ENCODE results near the gene TSC22D3.
A peak's percentile ranks its signal among the peaks of the same experiment; 100 is the strongest.
"Not testable (repeated sequence)": the region's sequence is repeated elsewhere in the genome, so short reads cannot be mapped to it uniquely, and the experiment has no call there.

The TSC22D3 gene

DNA sequence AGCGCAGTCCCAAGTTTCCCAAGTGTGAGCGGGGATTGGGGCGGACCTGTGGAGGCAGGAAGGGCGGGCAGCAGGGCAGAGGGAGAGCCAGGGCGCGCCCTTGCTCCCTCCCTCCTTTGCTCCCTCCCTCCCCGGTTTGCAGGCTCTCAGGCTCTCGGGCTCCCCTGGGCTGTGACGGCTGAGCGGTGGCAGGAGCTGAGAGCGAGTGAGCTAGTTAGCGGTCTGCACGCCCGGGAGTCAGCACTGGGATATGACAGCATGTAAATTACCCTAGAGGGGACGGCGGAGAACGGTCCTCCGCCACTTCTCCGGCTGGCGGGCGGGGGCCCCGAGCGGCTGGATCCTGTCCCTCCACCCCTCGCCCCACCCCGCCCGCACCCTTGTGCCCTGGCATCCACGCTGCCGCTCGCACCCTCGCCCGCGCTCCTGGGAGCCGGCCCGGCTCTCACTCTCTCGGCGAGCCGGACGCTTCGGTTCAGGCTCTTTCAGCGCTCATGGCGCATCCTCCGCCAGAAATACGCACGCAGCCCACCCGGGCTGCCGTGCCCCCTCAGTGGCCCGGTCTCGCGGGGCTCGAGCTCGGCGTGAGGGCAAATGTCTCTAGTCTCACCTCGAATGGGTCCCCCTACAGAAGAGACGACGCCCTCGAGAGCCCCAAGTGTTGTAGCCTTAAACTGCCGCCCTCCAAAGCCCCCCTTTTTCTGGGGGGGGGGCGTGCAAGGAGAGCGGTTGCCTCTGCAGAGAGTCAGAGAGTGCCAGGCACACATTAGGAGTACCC, at the start of gene TSC22D3:
TSC22D3 (minus strand) TSS at position 54 of the 778 bp plus-strand sequence. CDS start 368 bp downstream, outside the sequence.
- peak; percentile 91 for DNase-seq

DNA sequence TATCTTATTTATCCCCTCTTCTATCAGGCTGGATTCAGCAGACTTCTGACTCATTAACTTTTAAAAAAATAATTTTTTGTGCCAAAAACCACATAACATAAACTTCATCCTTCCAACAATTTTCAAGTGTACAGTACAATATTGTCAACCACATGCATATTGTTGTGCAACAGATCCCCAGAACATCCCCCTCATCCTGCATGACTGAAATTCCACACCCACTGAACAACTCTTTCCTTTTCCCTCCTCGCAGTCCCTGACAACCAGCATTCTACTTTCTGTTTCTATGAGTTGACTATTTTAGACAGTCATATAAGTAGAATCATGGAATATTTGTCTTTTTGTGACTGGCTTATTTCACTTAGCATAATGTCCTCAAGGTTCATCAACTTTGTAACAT, 47.9 kb upstream of the TSC22D3 start:
- DNase-seq = no peak

DNA sequence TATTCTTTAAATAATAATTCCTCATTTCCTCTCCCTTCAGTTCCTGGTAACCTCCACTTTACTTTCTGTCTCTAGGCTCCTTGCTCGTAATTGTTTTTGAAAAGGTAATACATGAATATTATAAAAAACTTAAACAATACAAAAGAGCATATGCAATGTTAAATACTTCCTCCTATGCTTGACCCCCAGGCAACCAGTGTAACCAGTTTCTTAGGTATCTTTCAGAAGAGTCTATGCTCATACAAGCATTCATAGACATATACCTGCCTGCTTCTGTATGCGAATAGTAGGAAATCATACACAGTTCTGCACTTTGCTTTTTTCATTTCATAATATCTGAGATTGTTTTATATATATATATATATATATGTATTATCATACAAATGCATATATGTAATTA, 47.5 kb upstream of the TSC22D3 start:
- no peak for DNase-seq

DNA sequence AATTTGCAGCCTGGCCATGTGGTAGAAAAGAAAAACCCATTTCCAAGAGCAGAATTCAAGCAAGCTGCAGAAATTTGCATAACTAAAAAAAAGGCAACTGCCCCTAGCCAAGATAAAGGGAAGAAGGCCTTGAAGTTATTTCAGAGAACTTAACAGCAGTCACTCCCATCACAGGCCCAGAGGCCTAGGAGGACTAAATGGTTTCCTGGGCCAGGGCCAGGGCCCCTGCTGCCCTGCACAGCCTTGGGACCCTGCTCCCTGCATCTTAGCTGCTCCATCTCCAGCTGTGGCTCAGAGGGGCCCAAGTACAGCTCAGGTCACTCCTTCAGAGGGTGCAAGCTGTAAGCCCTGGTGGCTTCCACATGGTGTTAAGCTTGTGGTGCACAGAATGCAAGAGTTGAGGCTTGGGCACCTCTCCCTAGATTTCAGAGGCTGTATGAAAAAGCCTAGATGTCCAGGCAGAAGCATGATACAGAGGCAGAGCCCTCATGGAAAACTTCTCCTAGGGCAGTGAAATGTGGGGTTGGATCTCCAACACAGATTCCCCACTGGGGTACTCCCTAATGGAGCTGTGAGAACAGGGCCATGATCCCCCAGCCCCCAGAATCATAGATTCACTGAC, 43.4 kb upstream of the TSC22D3 start:
- DNase-seq = no peak

DNA sequence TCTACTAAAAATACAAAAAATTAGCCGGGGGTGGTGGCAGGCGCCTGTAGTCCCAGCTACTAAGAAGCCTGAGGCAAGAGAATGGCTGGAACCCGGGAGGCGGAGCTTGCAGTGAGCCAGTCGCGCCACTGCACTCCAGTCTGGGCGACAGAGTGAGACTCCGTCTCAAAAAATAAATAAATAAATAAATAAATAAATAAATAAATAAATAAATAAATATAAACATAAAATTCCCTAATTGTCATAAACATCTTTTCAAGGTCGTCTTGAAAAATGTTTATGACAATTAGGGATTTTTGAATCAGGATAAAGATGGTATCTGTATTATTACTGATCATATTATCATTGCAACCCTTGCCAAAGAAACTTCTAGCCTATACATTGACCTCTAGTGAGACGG, 34.5 kb upstream of the TSC22D3 start:
- not testable (repeated sequence) for DNase-seq

DNA sequence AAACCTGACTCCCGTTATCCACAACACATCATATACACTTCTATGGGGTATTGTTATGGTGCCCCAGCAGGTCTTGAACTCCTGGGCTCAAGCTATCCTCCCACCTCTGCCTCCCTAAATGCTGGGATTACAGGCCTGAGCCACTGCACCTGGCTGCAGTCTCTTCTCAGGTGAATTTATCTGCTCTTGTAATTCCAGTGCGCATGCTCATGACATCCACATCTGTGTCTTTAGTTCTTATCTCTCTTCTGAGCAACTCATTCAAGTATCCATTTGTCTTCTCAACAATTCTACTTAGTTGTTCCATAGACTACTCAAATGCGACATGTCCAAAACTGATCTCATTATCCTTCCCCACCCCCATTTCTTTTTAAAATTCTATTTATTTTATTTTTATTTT, 29.6 kb upstream of the TSC22D3 start:
- no peak for DNase-seq

DNA sequence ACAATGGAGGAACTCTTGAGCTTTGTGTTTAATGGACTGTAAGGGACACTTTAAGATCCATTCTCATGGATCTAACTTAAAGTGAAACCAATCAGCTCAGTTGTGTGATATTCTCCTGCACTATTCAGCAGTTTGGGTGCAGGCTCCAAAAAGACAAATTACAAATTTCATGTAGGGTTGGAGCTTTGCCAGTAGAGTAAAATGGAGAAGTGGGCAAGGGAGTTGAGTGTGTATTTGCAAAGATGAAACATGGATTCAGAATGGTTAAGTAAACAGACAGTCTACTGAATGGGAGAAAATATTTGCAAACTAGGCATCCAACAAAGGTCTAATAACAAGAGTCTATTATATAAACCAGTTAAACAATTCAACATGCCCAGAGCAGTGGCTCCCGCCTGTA, 28.8 kb upstream of the TSC22D3 start:
- peak; percentile 26 for DNase-seq

DNA sequence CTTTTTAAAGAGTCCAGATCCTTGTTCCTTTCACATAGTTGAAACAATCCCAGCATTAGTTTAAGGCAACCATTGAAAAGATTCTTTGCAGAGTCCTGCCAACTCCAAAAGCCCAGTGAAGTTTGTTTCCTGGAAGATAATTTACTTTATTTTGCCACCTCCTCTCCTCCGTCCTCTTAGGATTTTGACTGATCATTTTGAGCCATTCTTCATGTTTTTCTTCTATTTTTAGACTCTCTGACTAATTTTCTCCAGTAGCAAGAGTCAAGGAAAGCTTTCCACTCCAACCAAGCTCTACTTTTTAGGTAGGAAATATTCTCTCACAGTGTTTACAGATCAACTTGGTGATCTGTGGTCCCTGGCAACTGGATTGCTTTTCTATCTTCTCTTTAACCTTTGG, 12.2 kb upstream of the TSC22D3 start:
- no peak for DNase-seq

DNA sequence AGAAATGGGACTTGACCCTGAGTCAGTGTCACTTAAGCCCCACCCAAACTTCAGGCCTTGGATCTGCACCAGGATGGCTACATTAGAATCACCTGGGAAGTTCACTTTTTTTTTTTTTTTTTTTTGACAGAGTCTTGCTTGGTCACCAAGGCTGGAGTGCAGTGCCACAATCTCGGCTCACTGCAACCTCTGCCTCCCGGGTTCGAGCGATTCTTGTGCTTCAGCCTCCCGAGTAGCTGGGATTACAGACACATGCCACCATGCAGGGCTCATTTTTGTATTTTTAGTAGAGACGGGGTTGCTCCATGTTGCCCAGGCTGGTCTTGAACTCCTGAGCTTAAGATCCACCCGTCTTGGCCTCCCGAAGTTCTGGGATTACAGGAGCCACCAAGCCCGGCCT, 4.9 kb upstream of the TSC22D3 start:
- DNase-seq = no peak

DNA sequence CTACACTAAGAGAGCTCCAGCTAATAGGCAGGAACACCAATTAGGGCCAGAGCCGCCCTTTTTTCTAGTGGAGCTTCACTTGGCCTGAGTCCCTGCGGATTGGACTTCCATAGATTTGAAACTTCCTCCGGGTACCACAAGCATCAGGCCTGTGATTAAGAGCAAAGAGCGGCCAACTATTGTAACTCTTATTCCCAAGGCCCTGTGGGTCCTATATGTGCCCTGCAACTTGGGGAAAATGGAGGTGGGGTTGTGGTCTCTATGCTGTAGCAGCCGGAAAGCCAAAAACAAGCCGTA, 1.9 kb upstream of the TSC22D3 start, which contains the start of gene NCBP2L:
NCBP2L (plus strand) TSS at position 198 of the 297 bp plus-strand sequence. CDS start 16,488 bp downstream, outside the sequence.
- no peak for DNase-seq

DNA sequence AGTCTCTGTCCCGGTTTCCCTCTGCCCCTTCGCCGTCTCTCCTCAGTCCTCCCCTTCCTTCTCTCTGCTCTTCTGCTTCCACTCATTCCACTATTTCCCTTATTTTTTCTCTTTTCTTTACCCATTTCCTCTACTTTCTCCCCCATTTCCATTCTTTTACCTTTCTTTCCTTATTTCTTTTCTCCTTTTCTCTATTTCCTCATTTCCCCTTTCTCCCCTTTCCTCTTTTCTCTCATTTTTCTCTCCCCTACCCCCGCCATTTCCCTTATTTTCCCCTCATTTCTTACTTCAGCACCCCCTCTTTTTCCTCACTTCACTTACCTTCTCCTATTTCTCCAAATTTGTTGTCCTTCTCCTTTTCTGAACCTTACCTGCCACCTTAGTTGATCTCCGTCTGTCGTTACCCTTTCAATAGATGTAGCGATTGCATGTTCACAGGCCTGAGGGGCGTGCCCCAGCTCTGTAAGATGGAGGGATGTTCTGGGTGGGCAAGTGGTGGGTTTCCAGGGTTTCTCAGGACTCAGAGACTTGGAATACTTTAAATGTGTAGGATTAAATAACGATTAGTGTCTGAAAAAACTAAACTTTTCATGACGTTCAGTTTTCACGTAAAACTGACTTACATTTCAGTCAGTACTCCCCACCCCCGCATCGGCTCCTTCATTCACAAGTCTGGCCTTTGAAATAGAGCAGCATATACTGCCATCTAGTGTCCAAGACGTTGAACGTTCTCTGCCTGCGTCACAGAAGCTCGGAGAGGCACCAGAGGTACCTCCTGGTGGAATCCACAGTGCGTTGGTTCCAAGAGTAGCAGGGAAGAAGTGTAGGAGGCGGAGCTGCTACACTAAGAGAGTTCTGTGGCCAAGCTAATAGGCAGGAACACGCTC, 1.3 kb upstream of the TSC22D3 start:
- DNase-seq = peak; percentile 94

DNA sequence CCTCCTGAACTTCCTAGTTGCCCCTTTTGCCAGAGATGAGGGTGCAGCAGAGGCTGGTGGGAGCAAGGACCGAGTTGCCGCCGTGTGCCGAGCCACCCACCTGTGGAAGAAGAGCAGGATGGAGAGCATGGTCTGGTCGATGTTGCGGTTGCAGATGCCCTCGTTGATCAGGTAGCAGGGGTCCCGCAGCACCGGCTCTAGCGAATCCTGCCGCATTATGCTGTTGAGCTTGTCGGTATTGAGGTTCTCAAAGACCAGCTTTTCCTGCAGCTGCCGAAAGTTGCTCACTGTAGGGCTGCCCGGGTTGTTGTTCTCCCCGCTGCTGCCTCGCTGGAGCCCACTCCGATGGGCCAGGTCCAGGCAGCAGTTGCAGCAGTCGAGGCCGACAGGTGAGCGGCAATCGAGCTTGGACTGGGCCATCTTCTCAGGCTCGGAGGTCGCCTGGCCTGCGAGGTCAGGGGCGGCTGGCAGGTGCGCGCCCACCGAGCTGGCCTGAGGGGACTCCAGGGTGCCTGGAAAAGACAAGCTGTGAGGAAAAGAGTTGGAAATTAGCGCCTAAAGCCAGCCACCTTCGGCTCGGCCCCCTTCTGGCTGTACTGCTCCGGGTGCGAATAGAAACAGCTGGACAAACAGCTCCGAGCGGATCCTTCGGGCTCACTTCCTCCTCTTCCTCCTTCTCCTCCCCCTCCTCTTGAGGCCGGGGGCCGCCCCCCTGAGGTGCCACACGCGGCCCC, 420 bp downstream of the TSC22D3 start:
- peak; percentile 8 for DNase-seq

DNA sequence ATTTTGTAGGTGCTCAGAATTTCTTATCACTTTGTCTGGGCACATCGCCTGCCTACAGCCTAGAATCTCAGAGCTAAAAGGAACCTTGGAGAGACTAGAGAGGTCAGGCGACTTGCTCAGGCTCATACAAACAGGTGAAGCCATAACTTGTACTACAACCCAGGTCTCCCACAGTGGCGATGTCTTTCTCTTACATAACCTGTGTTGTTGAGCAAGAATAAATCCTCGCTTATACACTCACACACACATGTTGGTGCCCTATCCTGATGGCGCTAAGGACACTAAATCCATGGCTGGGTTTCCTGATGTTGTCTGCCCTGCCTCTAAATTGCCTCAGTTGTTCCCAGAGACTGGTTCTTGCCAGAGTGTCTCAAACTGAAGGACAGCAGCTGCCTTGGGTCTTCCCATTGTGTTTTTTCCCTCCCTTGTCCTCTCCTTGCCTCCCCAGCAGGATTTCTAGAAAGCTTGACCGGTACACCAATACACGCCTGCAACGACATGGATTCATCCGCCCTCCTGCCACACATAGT, 1.6 kb downstream of the TSC22D3 start:
- no peak for DNase-seq

DNA sequence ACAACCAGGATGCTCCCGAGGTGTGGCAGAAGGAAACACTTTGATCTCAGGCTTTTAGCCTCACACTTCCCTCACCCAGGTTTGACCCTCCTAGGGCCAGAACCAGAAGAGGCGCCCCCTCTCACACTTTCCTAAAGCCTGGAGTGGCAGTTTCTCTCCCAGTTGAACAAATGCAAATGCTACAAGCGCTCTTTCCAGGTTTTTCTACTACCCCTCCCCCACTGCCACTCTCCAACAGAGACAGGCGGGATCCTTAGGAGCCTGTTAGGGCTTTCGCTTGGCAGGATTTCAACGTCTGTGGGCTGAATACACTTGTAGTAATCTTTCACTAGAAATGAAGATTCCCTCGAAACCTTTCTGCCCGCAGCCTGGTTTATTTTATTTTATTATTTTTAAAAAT, 2.4 kb downstream of the TSC22D3 start:
- DNase-seq = no peak

DNA sequence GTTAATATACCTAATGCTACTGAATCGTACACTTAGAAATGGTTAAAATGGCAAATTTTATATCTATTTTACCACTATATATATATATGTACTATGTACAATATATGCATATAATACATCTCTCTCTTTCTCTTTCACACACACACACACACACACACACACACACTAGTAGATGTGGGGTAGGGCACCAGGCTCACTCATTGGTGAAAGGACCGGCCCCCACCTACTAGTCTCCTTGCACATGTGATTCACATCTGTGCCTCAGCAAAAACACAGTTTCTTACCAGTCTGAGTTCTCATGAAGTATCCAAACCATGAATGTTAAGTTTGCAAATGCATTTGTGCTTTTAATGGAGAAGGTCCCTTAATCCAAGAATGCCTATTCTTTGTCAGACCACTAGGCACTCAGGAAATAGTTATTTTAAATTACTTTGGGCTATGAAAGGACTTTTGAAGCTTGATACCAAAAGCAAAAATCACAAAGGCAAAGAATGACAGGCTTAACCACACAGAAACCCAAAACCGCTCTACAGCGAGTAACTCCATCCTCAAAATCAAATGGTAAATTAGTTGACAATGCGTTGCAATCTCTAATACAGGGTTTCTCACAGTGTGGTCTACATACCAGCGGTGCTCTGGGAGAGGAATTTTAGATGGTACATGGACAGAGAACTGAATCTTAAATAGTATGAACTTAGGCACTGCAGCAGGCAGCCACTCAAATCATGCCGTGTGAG, 5.8 kb downstream of the TSC22D3 start:
- no peak for DNase-seq

DNA sequence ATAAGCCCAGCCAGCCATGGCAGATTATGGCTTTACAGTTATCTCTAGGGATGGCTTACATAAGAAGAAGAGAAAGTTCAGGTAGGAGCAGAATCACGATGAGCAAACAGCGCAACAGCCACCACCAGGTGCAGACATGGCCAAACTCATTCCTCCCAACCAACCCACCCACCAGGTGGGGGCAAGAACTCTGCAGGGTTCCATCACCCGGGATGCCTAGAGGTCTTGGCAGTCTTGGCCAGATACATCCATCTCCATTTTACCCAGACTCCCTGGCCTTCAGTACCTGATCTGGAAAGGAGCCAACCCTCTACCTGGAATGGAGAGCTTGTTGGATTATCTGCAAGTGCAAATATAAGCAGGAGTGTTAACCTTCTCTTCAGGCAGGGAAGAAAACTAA, 7.5 kb downstream of the TSC22D3 start:
- DNase-seq = no peak

DNA sequence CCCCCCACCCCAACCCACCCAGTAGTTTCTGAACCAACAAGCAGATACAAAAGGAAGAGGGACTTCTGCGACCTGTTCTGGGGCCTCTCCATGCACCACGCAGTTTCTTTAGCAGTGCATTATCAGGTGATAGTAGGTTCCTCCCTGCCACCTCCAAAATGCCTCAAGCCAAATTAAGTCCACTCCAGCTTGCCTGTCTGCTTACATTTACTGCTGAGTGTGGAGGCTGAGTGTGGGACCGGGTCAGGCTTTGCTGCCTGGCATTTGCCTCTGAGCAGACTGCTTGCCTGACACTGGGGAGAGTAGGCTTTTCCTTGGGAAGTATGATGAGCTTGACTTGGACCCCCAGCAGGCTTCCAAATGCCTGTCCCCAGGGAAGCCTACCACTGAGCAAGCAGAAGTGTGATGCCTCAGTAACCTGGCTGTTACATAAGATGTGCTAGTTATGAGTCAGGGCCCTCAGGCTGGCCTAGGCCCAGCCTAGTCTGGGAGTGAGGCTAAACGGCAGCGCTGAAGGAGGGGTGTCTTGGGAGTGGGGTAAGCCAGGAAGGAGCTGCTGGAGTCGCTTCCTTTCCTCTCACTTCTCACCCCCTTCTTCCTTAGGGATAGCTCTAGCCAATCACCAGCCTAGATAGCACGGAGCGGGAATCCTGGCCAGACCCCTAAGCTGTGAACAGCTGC, 9.0 kb downstream of the TSC22D3 start:
- DNase-seq = no peak

DNA sequence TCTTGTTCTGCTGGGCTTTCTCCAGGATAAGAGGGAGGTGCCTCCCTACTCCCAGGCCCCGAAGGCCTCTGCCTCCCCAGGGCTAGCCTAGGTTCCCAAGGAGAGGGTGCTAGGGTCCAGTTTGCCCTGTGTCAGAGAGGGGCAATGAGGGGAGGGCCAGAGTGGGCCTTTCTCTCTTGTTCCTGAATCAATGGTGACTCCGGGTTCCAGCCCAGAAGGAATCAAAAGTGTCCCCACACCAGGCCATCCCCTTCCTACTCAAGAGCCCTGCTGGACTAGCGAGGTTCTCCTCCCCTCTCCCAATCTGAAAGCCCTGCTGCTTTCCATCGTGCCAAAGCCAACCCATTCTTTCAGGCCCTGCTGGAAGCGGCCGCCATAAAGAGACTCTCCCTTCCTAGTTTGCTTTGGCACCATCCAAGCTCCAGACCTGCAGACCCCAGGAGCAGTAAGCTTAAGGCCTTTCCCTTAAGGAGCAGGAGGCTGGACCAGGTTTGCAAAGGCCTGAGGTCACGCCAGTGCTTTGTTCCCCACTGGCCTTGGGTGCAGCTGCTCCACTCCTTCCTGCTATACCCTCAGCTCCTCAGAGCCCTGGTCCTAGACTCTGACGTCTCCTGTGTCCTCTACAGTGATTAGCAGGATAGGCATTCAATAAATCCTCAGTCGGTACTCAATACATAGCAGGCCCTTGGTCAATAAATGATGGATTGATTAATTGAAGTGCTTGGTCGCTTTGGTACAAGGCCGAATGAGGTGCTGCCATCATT, 10.6 kb downstream of the TSC22D3 start:
- DNase-seq = no peak

DNA sequence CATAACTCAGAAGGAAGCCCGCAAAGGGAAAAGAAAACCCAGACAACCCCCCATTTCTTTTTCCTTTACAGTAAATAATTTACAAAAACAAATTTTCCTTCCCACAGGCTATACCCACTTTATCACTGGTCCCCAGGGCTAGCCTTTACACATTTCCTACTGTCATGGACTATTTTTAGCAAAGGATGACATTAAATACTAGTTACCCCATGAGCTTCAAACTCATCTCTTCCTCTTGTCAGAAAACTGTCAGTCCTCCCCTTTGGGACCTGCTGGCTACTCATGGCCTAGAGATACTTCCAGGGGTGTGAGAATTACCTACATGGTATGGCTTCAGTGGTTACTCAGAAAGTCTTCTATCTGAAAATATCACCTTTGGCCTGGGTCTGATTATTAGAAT, 11.9 kb downstream of the TSC22D3 start:
- no peak for DNase-seq

DNA sequence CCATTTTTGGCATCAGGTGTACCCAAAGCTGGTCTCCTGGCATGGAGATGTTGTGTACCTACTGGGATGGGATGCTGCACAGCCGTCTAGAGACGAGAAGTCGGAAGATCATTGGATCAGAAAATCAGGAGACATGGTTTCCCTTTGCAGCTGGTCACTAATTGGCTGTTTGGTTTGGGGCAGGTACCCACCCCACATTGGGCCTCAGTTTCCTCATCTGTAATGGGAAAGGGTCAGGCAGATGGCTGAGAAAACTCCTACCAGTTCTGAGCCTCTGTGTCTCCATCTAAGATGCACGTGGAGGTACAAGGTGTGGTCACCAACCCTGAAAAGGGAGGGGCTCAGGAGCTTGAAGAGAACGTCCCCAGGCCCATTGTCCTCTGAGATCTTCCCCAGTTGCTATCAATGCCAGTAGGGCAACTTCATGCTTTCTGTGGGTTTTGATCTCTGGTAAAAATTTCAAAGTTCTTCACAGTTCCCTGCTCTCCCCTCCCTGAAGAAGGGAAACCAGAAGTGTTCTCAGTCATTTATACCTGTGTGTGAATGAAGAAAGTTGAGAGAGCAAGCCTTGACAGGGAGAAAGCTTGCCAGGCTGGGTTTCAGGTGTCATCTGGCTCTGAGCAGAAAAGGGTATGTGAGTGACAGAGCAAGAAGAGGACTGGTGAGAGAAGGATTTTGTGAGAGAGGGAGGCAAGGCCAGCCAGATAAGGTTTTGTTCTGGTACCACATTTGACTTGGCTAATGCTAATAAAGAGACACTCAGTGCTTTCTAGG, 15.1 kb downstream of the TSC22D3 start:
- no peak for DNase-seq
